Lung (tissue), 12 donors: ENCODE results near the gene SPATA3. TPM values are rescaled to one million over a fixed set of nuclear protein-coding genes. Genes with fewer than 3 reads are reported as not detected.

ENCODE experiments used
- ATAC-seq: fragments of 200-7000 bp; cut with Tn5 transposase; one replicate; pipeline ENCODE4 v1.9.1; 2020; ENCODE audit warnings: moderate number of reproducible peaks; ENCODE audit not compliant: insufficient read depth, low FRiP score
- DNase-seq, 3 donors: peaks; one replicate each; pipeline ENCODE4 v3.0.0-alpha.2; 2013 to 2017
- H3K27ac ChIP-seq, 2 donors: one replicate each; pipeline ENCODE4 v1.5.1; 2013; ENCODE audit warnings: mild to moderate bottlenecking in 2 of 2, moderate library complexity in 2 of 2, control low read depth in 1 of 2, inconsistent platforms in 1 of 2, low read depth in 1 of 2, low read length in 1 of 2
- H3K27me3 ChIP-seq, 3 donors: one replicate each; pipeline ENCODE4 v1.5.1; 2013; ENCODE audit warnings: low read length in 2 of 3; ENCODE audit not compliant: control insufficient read depth in 3 of 3, insufficient read depth in 3 of 3
- H3K36me3 ChIP-seq, 4 donors: one replicate each; pipeline ENCODE4 v1.5.1; 2013; ENCODE audit warnings: low read length in 4 of 4, mild to moderate bottlenecking in 1 of 4, moderate library complexity in 1 of 4; ENCODE audit not compliant: control insufficient read depth in 4 of 4, insufficient read depth in 4 of 4
- H3K4me1 ChIP-seq, 5 donors: one replicate each; pipeline ENCODE4 v1.5.1; 2013; ENCODE audit warnings: low read length in 5 of 5, mild to moderate bottlenecking in 2 of 5, moderate library complexity in 1 of 5; ENCODE audit not compliant: control insufficient read depth in 5 of 5, insufficient read depth in 5 of 5
- H3K4me3 ChIP-seq: one replicate; pipeline ENCODE4 v1.5.1; 2013; ENCODE audit warnings: mild to moderate bottlenecking, control low read depth, moderate library complexity
- H3K9ac ChIP-seq, 2 donors: one replicate each; pipeline ENCODE4 v1.5.1; 2013; ENCODE audit warnings: low read length in 2 of 2, control low read depth in 1 of 2; ENCODE audit not compliant: insufficient read depth in 1 of 2
- H3K9me3 ChIP-seq, 4 donors: one replicate each; pipeline ENCODE4 v1.5.1; 2013; ENCODE audit warnings: low read length in 3 of 4, mild to moderate bottlenecking in 1 of 4, moderate library complexity in 1 of 4; ENCODE audit not compliant: control insufficient read depth in 4 of 4, insufficient read depth in 3 of 4
- WGBS, 2 donors: extraction: QIAGEN DNeasy Blood & Tissue Kit; methylation state at CpG; one replicate each; pipeline ENCODE4 v1.1.7; 2013; 5-methylcytosine and 5-hydroxymethylcytosine counted together
- polyA plus RNA-seq, 2 donors: library from polyadenylated mRNA; stranded (reverse); fragments of 200-250 nt; gene quantifications; one replicate each; pipeline ENCODE4 v1.2.1, GENCODE V29; 2013
- total RNA-seq, 2 donors: library from RNA; depleted of rRNA in 1 of 2; stranded (reverse); fragments of >200 nt in 1 of 2; gene quantifications; one replicate each; pipeline ENCODE4 v1.2.1, GENCODE V29; 2014 to 2021
- TF ChIP-seq, protein P1 (sequence below): IDR thresholded peaks from 2 replicates; pipeline ENCODE4 v1.5.1; 2012; ENCODE audit warnings: mild to moderate bottlenecking; ENCODE audit errors: control extremely low read depth, extremely low read depth
- donor health status: control.
- donor health status: control.
- donor health status: Bipolar disorder and iron deficiency.
- donor health status: healthy.
- donor health status: DM: yes; HTN: yes; CAD: no.

SPATA3 gene
- total and polyA plus RNA-seq, 4 donors = not detected

DNA sequence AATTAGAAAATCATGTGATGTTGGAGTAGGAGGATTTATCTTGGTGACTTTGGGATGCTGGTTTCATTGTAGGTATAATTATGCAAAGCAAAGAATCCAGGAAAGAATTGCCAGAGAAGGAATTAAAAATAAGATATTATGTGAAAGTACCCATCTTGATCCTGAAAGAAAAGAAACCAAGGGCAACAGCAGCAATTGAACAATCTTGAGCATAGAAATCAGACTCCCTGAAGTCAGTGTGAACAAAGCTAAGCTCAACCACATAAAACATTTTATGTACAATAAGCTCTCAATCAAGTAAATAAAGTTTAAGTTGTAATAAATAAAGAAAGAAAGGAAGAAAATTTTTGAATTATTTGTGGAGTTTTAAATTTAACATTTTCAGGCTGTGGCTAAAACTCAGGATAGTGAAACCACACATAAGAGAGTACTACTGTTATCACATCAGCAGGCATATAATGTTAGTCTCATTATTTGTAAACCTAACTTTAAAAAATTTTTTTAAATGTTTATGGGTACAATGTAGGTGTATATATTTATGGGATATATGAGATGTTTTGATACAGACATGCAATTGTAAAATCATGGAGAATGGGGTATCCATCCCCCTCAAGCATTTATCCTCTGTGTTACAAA lies 38.0 kb upstream of the SPATA3 start:
- TF ChIP-seq, protein P1, sequence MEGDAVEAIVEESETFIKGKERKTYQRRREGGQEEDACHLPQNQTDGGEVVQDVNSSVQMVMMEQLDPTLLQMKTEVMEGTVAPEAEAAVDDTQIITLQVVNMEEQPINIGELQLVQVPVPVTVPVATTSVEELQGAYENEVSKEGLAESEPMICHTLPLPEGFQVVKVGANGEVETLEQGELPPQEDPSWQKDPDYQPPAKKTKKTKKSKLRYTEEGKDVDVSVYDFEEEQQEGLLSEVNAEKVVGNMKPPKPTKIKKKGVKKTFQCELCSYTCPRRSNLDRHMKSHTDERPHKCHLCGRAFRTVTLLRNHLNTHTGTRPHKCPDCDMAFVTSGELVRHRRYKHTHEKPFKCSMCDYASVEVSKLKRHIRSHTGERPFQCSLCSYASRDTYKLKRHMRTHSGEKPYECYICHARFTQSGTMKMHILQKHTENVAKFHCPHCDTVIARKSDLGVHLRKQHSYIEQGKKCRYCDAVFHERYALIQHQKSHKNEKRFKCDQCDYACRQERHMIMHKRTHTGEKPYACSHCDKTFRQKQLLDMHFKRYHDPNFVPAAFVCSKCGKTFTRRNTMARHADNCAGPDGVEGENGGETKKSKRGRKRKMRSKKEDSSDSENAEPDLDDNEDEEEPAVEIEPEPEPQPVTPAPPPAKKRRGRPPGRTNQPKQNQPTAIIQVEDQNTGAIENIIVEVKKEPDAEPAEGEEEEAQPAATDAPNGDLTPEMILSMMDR = no peak
- DNase-seq (peak in 1 of 3 donors; percentile 18), ATAC-seq (no peak)
- H3K36me3 ChIP-seq = no peaks in the 10 kb centered on the region
- H3K9me3 ChIP-seq = peaks cover 0 to 4% (median 1%) of the 10 kb centered on the region in 4 donors
- H3K27me3 ChIP-seq = peaks cover 0 to 19% (median 18%) of the 10 kb centered on the region in 3 donors
- no peaks in the 10 kb centered on the region for H3K4me1 ChIP-seq
- H3K27ac ChIP-seq = no peak overlapping the region
- H3K4me3 ChIP-seq = no peak overlapping the region
- no peak overlapping the region for H3K9ac ChIP-seq

GRCh38 chr2:230958820-230959756 lies 36.8 kb upstream of the SPATA3 start:
- Histone ChIP-seq H3K4me3 (no peak overlapping the region), H3K36me3 (no peaks in the 10 kb centered on the region), H3K27me3 (peaks cover 0 to 19% (median 18%) of the 10 kb centered on the region in 3 donors), H3K4me1 (no peaks in the 10 kb centered on the region), H3K9me3 (peaks cover 0 to 3% (median 0%) of the 10 kb centered on the region in 4 donors), H3K27ac (no peak overlapping the region), H3K9ac (no peak overlapping the region)
- DNase-seq = no peak
- 84 to 86% methylated on average over 8 of the region's 8 CpGs for WGBS, 2 donors
- no peak for ATAC-seq
- TF ChIP-seq, protein P1 = no peak

DNA sequence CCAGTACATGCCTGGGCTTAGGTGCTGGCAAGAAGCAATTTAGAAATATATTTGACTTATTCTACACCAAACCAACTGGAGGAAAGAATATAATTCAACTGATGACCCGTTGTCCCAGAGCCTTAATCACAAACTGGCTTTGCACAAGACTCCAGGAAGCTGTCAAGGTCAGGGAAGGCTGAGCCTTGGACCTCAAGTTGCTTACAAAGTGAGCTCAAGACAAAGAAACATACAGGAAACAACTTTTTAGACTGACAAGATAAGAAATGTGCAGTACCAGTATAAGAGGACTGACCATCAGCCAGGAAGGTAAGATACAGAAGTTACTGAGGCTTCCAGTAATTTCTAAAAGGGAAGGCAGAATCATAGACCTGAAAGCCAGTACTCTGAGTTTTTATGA lies 35.9 kb upstream of the SPATA3 start:
- WGBS, 2 donors = 56 to 78% methylated on average over 1 of the region's 1 CpG
- ATAC-seq = no peak

More for the DNA sequence above, 35.9 kb upstream of the SPATA3 start:
- no peaks in the 10 kb centered on the region for H3K4me1 ChIP-seq
- no peak overlapping the region for H3K4me3 ChIP-seq
- H3K27me3 ChIP-seq = peaks cover 0 to 19% (median 18%) of the 10 kb centered on the region in 3 donors
- TF ChIP-seq, protein P1 = no peak
- H3K9me3 ChIP-seq = peaks cover 0 to 3% (median 0%) of the 10 kb centered on the region in 4 donors
- H3K36me3 ChIP-seq = no peaks in the 10 kb centered on the region
- H3K9ac ChIP-seq = no peak overlapping the region
- no peak for DNase-seq
- H3K27ac ChIP-seq = no peak overlapping the region
